Right atrium auricular region (tissue), 2 donors: ENCODE measurements around the gene CELSR3. TPM values are rescaled to one million over a fixed set of nuclear protein-coding genes. Genes with fewer than 3 reads are reported as not detected.

ENCODE experiments used
- DNase-seq: peaks from one replicate; pipeline ENCODE4 v3.0.0-alpha.2; 2019; ENCODE audit warnings: low spot score
- H3K27ac ChIP-seq, 2 donors: fragments of 200-600 bp; sonication (generic); 1 replicate in 1 of 2; 2 replicates in 1 of 2; pipeline ENCODE4 v1.5.1; 2016 to 2019
- H3K27me3 ChIP-seq, 2 donors: fragments of 200-600 bp; sonication (generic); one replicate each; pipeline versions ENCODE4 v1.5.1 to v1.6.0; 2017 to 2019
- H3K36me3 ChIP-seq: fragments of 200-600 bp; sonication (generic); one replicate; pipeline ENCODE4 v1.5.1; 2016
- H3K4me1 ChIP-seq, 2 donors: fragments of 200-600 bp; sonication (generic); one replicate each; pipeline versions ENCODE4 v1.5.1 to v1.6.0; 2017 to 2019
- H3K4me3 ChIP-seq, 2 donors: fragments of 200-600 bp; sonication (generic); 1 replicate in 1 of 2; 2 replicates in 1 of 2; pipeline ENCODE4 v1.5.1; 2017 to 2019; ENCODE audit warnings: mild to moderate bottlenecking in 1 of 2, moderate library complexity in 1 of 2
- H3K9me3 ChIP-seq, 2 donors: fragments of 200-600 bp; sonication (generic); one replicate each; pipeline ENCODE4 v1.5.1; 2019
- total RNA-seq, 2 donors: library from RNA; depleted of rRNA; stranded (reverse); fragments of >200 nt; gene quantifications; one replicate each; pipeline ENCODE4 v1.1.0, GENCODE V29; 2016
- TF ChIP-seq, protein P1 (sequence below), 2 donors: fragments of 200-600 bp; sonication (generic); IDR thresholded peaks; one replicate each; pipeline ENCODE4 v1.5.1; 2019; ENCODE audit warnings: antibody characterized with exemption in 2 of 2

Gene CELSR3
- total RNA-seq, 2 donors from 2014 or later, result 0.11 to 0.59 TPM

DNA sequence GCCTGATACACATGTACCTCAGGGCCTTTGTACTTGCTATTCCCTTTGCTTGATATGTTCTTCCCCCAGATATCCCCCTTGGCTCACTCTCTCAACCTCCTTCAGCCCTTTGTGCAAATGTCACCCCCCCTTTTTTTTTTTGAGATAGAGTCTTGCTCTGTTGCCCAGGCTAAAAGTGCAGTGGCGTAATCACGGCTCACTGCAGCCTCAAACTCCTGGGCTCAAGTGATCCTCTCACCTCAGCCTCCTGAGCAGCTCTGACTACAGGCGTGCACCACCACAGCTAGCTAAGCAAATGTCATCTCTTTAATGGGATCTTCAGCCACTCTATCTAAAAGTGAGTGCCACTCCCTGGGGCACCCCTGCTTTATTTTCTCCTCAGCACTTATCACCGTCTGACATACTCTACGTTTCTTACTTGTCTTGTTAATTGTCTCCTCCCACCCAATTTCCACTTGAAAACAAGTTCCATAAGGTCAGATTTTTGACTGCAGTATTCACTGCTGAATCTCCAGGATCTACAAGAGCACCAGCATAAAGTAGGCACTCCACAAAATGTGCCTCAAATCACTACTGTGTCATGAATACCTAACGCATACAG lies 39.7 kb upstream of the CELSR3 start:
- TF ChIP-seq, protein P1, sequence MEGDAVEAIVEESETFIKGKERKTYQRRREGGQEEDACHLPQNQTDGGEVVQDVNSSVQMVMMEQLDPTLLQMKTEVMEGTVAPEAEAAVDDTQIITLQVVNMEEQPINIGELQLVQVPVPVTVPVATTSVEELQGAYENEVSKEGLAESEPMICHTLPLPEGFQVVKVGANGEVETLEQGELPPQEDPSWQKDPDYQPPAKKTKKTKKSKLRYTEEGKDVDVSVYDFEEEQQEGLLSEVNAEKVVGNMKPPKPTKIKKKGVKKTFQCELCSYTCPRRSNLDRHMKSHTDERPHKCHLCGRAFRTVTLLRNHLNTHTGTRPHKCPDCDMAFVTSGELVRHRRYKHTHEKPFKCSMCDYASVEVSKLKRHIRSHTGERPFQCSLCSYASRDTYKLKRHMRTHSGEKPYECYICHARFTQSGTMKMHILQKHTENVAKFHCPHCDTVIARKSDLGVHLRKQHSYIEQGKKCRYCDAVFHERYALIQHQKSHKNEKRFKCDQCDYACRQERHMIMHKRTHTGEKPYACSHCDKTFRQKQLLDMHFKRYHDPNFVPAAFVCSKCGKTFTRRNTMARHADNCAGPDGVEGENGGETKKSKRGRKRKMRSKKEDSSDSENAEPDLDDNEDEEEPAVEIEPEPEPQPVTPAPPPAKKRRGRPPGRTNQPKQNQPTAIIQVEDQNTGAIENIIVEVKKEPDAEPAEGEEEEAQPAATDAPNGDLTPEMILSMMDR (IDR thresholded peaks at IDR 0.05), result no peak
- H3K36me3 ChIP-seq, result peaks cover 8% of the 10 kb centered on the region
- no peaks in the 10 kb centered on the region for H3K27me3 ChIP-seq
- peaks cover 0 to 27% of the 10 kb centered on the region in 2 donors for H3K4me1 ChIP-seq
- no peak overlapping the region for H3K27ac ChIP-seq
- no peak overlapping the region for H3K4me3 ChIP-seq
- no peak for DNase-seq
- H3K9me3 ChIP-seq, result no peaks in the 10 kb centered on the region

DNA sequence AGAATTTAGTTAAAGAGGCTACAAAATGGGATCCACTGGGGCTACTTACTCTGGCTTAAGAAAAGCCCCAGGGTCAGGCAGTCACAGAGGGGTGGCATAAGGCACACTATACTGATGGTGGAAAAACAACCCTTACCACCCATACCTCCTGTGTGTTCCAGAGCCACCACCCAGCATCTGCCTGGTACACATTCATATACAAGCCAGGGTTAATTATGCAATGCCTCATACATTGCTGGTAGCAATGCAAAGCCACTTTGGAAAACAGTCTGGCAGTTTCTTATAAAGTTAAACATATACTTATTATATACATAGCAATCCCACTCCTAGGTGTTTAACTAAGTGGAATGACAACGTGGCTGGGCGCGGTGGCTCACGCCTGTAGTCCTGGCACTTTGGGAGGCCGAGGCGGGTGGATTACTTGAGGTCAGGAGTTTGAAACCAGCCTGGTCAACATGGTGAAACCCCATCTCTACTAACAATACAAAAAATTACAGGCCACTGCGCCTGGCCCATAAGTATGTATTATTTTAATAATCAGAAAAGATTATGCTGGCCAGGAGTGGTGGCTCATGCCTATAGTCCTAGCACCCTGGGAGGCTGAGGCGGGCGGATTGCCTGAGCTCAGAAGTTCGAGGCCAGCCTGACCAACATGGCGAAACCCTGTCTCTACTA lies 38.2 kb upstream of the CELSR3 start:
- peaks cover 0 to 33% of the 10 kb centered on the region in 2 donors for H3K4me1 ChIP-seq
- H3K4me3 ChIP-seq, result no peak overlapping the region
- no peaks in the 10 kb centered on the region for H3K27me3 ChIP-seq
- TF ChIP-seq, protein P1 (IDR thresholded peaks at IDR 0.05), result no peak
- H3K36me3 ChIP-seq, result peaks cover 8% of the 10 kb centered on the region
- H3K27ac ChIP-seq, result no peak overlapping the region
- no peak for DNase-seq
- H3K9me3 ChIP-seq, result no peaks in the 10 kb centered on the region

DNA sequence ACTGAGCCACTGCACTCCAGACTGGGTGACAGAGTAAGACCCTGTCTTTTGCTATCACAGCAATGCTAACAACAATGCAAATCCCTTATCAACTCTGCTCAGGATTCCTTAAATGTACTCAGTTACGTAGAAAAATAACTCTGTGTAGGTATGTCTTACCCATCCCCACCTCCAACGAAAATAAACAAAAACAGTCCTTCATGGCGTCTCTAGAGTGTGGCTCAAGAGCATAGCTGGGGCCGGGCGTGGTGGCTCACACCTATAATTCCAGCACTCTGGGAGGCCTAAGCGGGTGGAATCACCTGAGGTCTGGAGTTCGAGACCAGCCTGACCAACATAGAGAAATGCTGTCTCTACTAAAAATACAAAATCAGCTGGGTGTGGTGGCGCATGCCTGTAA lies 36.2 kb upstream of the CELSR3 start:
- no peaks in the 10 kb centered on the region for H3K27me3 ChIP-seq
- H3K4me3 ChIP-seq, result no peak overlapping the region
- no peak overlapping the region for H3K27ac ChIP-seq
- no peak for DNase-seq
- H3K36me3 ChIP-seq, result peaks cover 19% of the 10 kb centered on the region
- no peaks in the 10 kb centered on the region for H3K9me3 ChIP-seq
- H3K4me1 ChIP-seq, result peaks cover 0 to 50% of the 10 kb centered on the region in 2 donors
- TF ChIP-seq, protein P1 (IDR thresholded peaks at IDR 0.05), result no peak

- H3K27ac ChIP-seq, result no peak overlapping the region
- no peak for DNase-seq
- H3K27me3 ChIP-seq, result no peaks in the 10 kb centered on the region
- H3K36me3 ChIP-seq, result peaks cover 28% of the 10 kb centered on the region
- H3K4me1 ChIP-seq, result peaks cover 0 to 47% of the 10 kb centered on the region in 2 donors
- no peaks in the 10 kb centered on the region for H3K9me3 ChIP-seq
- H3K4me3 ChIP-seq, result no peak overlapping the region
- TF ChIP-seq, protein P1 (IDR thresholded peaks at IDR 0.05), result no peak
These were observed 35.3 kb upstream of the CELSR3 start for GRCh38 chr3:48697952-48698351.

DNA sequence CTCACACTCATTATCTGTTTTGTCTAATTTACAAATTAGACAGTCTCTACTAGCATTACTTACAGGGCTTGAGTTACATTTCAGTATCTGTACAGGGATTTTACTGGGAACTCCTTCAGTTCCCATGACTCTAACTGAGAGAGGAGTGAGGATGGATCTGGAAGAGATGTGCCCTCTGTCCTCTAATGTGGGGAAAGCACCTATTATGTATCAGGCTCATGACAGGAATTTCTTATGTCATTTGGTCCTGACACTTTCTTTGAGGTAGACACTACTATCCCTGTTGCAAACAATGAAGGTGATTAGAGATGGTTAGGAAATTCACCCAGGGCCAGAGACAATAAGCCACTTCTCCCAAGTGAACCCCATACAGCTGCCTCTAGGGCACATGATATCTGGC lies 33.9 kb upstream of the CELSR3 start:
- no peaks in the 10 kb centered on the region for H3K27me3 ChIP-seq
- H3K27ac ChIP-seq, result no peak overlapping the region
- peaks cover 42% of the 10 kb centered on the region for H3K36me3 ChIP-seq
- peaks cover 0 to 54% of the 10 kb centered on the region in 2 donors for H3K4me1 ChIP-seq
- H3K9me3 ChIP-seq, result no peaks in the 10 kb centered on the region
- no peak overlapping the region for H3K4me3 ChIP-seq
- TF ChIP-seq, protein P1 (IDR thresholded peaks at IDR 0.05), result no peak
- DNase-seq, result no peak
